IPS DF 4.7 (cell line): ENCODE data around the gene THRB.
"Not testable (repeated sequence)": the region's sequence is repeated elsewhere in the genome, so short reads cannot be mapped to it uniquely, and the experiment has no call there.

Source experiments
- DNase-seq: peaks from one replicate; pipeline ENCODE4 v3.0.0-alpha.2; 2013; ENCODE audit warnings: low spot score; ENCODE audit errors: extremely low read depth

THRB gene

DNA sequence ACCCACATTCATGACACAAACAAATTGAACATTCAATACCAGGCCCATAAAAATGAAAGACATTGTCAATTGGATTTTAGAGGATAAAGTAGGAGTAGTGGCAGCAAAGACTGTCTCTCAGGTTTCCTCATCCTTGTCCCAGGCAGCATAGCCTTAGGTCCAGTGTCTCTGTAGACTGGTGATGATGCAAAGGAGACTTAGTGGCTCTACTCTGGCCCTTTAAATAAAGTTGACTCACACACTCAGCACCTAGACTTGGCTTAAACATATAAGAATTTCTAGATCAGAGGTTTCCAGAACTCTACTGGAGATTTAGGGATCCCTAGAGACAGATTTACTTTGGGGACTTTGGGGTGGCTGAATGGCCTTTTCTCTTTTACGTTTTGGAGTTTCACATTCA, 382.9 kb downstream of the THRB start:
- no peak for DNase-seq

DNA sequence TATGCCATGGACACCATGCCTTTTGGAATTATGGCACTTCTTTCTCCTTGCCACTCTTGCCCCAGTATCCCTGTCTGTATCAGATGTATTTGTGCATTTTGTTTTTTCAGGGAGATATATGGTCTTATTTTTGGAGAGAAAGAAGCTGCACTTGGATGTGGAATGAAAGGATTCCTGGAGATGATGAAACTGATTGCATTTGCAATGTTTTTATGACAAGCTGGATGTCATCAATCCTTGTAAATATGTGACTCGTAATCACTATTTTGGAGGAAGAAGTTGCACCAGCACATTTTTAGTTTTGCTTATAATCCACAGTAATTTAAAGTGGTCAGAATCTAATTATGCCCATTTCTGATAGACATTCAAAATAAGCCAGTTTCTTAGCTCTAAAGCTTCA, 384.6 kb downstream of the THRB start:
- DNase-seq: no peak

DNA sequence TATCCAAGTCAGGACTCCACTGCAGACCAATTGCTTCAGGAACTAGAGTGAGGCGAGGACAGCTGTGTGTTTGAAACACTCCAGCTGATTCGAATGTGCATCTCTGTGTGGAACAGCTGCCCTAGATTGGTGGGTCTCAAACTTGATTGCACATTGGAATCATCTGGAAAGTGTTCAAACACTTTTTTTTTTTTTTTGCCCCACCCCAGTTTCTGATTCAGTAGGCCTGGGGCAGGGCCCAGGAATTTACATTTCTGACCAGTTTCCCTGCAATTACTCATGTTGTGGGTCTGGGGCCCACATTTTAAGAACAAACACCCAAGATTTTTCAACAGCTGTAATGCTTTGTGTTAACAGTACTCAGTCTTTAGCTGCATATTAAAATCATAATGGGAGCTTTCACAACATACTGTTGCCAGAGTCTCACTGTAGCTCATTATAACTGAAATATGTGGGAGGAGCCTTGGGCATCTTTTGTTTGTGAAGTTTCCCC, 392.9 kb downstream of the THRB start:
- no peak for DNase-seq

DNA sequence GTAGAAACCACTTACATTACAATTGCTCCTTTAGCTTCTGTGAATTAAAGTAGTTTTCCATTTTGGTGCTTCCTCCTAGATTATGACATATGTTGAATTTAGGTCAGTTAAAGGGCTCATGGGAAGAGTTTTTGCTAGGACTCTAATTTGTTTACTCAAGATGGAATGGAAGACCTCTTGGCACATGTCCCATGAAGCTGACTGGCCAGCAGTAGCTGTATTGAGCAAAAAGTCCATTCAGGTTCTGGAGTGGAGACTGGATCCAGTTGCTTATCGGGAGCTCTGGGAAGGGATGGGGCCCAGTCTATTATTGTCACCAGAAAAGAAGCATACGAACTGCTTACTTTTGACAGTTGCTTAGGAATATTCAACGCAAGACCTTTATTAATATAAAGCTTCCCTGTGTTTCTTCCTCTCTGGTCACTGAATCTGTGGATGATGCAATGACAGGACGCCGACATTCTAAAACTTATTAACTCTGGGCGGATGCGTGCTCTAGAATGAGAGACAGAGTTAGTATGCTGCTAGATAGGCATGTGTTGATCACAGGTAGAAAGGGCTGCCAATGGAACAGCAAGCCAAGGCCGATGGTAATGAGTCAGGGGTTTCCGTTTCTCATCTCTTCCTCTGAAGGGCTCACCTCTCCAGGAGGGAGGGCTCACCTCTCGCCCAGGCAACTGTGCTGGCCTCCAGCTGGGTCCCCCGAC, 393.8 kb downstream of the THRB start:
- DNase-seq: no peak

DNA sequence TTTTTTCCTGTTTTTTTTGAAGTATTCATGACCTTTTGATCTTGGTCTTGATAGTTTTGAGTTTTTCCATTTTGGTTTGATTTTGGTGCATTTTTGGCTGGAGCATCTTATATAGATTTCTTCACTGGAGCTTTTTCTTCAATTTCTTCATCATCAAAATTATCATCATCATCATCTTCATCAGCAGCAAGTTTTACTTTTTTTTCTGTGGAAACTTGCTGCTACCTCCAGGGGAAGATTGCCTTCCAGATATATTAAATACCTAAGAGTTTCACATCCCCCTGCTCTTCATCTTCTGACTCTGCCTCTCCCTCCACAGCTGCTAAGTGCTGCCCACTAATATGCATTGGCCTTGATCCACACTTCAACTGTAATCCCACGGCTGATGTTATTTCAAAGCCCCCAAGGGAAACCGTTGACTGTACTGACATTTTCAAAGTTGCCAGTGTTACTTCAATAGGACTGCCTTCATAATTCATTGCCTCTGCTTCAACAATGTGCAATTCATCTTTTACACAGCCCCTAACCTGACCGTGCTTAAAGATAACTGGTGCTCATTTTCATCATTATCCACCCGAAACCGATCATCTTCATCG, 397.9 kb downstream of the THRB start:
- DNase-seq: no peak

DNA sequence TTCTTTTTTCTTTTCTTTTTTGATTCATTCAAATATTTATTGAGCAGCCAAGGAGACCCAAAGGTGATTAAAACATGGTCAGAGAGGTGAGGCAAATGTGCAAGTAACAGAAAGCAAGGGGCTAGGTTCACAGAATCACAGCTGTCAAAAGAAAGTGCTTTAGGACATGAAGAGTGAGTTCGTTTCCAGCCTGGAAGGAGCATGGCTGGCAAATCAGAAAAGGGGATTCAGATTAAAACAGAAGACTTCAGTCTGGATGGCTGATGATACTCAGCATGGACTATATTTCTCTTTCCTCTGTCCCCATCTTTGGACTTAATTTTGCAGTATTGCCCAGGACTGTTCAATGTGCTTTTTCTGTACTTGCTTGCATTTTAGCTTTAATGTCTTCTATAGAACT, 398.4 kb downstream of the THRB start:
- DNase-seq: no peak

DNA sequence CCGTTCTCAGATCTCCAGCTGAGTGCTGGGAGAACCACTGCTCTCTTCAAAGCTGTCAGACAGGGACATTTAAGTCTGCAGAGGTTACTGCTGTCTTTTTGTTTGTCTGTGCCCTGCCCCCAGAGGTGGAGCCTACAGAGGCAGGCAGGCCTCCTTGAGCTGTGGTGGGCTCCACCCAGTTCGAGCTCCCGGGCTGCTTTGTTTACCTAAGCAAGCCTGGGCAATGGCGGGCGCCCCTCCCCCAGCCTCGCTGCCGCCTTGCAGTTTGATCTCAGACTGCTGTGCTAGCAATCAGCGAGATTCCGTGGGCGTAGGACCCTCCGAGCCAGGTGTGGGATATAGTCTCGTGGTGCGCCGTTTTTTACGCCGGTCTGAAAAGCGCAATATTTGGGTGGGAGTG, 399.8 kb downstream of the THRB start:
- not testable (repeated sequence) for DNase-seq

DNA sequence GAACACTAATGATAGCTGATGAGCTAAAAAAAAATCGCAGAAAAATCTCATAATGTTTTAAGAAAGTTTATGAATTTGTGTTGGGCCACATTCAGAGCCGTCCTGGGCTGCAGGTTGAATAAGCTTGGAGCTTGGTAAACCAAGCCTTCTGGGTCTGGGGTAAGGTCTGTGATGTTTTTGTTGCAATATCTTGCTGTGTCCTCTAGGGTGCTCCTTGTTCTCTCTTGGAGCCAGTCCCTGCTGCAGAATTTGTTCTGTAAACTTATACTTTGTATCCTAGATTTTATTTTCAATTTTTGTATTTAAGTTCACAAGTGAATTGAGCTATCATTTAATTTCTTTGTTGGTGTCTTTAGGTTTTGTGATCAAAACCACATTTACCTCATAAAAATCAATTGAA, 405.9 kb downstream of the THRB start:
- DNase-seq: no peak

DNA sequence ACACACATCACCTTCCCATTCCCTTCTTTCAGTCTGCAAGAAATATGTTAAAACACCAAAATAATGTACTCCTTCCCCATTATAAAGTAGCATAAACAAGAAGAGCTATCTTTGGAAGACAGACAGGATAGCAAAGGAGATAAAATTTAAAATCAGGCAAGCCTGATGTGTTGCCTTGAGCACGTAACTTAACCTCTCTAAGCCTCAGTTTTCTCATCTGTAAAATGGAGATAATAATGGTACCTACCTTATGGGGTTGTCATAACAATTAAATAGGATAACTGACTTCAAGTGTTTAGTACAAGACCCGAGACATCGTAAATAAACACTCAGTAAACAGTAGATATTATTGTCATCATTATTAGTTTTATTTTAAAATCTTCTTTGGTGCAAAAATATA, 407.2 kb downstream of the THRB start:
- no peak for DNase-seq

DNA sequence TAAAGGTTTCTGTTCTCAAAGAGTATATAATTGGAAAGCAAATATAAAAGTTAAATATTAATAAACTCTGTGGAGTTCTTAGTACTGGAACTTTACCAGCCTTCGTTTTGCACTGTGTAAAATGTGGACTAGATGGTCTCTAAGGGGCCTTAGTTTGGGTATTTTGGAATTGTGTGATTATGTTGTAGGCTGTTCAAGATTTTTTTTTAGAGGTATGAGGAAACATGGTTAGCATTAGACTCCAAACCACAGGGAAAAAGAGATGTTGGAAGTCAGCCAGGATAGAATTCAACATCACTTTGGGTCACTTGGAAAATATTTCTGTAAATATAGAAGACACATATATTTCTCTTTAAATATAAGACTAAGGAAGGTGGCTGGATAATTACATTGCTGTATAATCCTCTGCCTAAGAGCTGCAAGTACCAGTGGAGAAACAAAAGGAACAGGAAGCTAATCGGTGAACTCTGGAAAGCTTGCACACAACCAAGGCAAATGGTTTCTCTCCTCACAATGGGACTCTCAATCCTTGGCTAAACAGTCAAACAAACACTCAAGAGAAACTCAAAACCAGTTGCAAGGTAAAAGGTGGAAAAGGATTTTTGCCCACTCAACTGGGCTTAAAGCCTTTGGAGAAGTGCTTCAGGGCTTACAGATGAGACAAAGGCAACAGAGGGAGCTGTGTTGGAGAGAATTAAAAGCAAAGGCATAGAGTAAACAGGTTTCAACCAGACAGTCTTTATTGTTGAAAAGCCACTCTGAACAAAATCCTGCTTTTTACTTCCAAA, 407.8 kb downstream of the THRB start:
- no peak for DNase-seq

DNA sequence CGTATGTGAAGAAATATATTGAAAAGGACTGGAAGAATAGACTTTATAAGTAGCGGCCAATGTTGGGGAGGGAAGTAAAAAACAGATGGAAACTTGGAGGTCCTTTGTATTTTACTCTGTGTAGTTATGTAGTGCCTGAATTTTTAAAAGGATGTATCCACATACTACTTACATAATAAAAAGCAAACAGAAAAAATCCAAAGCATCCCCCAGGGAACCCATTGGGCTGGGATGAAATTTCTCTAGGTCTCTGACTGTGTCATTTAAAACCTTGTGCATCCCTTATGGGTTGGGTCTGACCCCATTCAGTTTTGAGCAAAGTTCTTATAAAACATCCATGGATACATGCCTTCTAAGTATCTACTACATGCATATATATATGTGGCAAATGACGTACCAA, 408.4 kb downstream of the THRB start:
- no peak for DNase-seq

DNA sequence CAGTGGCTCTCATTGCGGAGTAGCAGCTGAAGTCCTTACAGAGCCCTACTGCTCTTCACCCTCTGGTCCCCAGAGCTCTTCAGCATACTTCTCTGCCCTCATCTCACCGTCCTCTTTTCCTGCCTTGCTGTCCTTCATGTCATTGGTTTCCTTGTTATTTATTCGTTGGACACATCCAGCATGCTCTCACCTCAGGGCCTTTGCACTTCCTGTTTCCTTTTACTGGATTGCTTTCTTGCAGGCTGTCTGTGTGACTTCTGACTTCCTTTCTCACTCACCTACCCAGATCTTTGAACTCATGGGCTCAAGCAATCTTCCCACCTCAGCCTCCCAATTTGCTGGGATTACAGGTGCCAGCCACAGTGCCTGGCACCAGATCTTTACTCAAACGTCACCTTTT, 422.5 kb downstream of the THRB start:
- no peak for DNase-seq

DNA sequence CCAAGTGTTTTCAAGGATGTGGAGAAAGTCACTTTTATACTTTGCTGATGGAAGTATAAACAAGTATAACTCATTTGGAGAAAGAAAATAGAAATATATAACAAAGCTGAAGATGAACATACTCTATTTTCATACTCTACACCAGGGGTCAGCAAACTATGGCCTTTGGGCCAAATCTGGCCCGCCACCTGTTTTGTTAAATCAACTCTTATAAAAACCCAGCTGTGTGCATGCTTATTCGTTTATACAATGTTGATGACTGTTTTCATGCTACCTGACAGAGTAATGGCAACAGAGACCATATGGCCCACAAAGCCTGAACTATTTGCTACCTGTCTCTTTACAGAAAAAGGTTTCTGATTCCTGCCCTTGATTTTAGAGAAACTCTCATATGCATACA, 425.6 kb downstream of the THRB start:
- DNase-seq: no peak

DNA sequence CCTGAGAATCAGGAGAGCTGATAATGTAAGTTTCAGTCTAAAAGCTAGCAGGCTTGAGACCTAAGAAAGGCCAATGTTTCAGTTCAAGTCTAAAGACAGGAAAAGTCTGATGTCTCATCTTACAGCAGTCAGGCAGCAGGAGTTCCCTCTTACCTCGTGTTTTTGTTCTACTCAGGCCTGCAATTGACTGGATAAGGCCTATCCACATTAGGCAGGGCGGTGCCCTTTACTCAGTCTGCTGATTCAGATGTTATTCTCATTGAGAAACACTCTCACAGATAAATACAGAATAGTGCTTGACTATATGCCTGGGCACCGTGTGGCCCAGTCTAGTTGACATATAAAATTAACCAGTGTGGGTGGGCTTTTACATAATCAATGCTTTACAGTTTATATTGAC, 427.2 kb downstream of the THRB start:
- DNase-seq: no peak
